Activated CD8-positive, alpha-beta memory T cell treated with anti-CD3 and anti-CD28 coated beads for 1 hour (primary cell): ENCODE data around the gene ITPK1.

Source experiments
- DNase-seq, 2 donors: peaks; one replicate each; pipeline ENCODE4 v3.0.0-alpha.2; 2020; ENCODE audit warnings: low read depth in 1 of 2; ENCODE audit errors: extremely low read depth in 1 of 2

The ITPK1 gene

DNA sequence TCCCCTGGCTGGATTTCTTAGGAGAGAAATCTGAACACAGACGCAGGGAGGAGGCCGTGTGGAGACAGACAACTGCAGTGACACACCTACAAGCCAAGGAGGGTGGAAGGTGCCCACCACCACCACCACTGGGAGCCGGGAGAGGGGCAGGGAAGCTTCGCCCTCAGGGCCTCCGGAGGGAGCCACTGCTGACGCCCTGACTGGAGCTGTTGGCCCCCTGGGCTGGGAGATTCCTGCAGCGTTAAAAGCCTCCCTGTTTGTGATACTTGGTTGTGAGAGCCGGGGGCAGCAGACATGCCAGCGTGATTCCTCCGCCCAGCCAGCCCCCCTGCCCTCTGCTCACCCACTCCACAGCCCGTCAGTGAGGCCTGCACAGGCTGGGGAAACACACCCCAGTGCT lies 120.8 kb downstream of the ITPK1 start:
- DNase-seq, result no peak

GRCh38 chr14:92994131-92994676 lies 121.5 kb downstream of the ITPK1 start:
- no peak for DNase-seq

DNA sequence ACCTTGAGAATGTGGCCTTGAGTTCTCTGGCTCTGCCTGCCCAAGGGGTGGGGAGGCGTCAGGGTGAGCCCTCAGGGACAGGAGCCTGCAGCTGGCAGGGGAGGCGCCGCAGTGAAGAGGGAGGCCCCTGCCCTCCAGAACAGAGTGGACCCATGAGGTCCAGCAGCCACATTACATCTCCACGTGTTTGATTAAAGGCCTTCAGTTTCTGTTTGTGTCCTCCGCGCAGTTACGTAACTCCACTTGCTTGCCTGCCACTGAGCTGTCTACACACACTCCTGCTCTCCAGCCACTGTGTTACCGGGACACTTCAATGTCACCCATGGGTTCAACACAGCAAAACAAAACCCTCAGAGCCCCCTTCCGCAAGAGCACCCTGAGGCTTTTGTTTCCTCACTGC lies 122.4 kb downstream of the ITPK1 start:
- no peak for DNase-seq

- no peak for DNase-seq
Measured at GRCh38 chr14:92991536-92991935, 124.2 kb downstream of the ITPK1 start.

DNA sequence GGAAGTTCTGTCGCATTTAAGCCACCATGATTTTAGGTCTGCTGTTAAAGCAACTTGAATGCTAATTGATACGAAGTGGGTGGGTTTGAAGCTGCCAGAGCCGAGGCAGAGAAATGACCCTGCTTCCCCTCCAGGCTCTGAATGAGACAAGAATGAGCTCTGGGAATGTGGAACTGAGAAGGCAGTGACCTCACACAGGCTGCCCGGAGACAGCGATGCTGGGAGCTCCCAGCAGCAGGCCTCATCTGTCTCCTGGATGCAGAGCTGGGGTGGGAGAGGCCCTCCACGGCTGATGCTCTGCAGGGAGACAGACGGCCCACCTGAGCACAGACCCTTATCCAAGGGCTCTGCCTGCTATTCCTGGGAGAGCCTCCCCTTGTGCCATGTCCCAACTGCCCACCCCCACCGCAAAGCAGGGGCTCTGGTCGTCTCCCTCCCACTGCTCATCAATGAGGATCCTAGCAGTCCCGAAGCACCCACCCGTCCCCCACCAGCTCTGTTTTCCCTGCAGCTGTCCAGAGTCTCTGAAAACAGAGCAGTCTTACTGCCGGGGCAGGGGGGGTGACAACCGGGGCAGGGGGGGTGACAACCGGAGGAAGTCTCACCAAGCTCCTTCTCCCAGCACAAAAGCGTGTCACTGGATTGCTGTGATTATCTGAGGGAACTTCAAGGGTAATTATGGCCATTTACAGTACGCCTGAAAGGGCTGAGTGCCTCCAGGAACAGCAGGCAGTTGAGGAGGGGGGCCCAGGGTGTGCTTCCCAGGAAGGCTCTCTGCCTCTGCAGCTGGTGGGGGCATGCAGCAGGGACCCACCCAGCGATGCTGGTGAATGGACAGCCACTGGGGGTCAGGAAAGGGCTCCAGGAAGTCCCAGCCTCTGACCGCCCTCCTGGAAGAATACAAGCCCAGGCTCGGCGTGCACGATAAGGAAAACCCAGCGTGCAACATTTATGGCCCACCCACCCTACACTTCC lies 125.0 kb downstream of the ITPK1 start:
- DNase-seq, result no peak

DNA sequence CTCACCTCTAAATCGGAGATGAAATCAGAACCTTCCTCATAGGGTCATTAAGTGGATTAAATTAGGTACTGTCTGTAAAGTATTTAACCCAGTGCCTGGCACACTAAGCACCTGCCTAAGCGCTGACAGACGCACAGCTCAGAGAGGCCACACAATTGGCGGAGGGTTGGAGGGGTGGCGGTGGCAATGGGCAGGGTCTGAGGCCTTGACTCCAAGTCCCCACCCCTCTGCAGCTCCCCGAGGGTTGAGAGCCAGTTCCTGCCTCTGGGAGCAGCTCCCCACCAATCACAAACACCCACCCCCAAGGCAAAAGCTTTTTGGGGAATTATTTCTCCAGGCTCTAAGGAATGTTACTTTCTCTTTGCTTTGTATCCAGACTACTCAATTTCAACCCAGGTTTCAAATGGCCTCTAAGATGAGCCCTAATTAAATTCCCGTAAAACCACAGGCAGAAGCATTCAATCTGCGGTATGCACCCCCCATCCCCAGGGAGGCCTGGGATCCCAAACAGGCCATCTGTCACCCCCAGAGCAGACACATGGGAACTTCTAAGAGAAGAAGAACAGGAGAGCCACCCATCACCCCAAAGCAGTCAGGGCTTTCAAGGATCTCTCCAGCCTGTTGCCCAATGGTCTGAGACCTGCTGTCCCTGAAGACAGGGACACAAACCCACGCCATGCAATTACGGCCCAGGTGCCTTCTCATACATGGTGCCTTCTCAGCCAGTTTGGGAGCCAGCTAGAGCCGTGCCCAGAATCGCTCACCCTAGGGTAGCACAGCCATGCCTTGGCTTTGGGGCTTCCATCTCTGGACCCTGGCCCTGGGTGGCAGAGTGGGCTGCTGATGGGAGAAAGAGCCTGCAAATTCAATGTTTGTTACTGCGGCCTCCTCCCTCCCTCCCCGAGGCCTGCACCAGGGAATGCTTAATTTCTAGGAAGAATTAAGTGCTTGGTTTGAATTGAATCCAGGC lies 126.7 kb downstream of the ITPK1 start:
- DNase-seq, result no peak

DNA sequence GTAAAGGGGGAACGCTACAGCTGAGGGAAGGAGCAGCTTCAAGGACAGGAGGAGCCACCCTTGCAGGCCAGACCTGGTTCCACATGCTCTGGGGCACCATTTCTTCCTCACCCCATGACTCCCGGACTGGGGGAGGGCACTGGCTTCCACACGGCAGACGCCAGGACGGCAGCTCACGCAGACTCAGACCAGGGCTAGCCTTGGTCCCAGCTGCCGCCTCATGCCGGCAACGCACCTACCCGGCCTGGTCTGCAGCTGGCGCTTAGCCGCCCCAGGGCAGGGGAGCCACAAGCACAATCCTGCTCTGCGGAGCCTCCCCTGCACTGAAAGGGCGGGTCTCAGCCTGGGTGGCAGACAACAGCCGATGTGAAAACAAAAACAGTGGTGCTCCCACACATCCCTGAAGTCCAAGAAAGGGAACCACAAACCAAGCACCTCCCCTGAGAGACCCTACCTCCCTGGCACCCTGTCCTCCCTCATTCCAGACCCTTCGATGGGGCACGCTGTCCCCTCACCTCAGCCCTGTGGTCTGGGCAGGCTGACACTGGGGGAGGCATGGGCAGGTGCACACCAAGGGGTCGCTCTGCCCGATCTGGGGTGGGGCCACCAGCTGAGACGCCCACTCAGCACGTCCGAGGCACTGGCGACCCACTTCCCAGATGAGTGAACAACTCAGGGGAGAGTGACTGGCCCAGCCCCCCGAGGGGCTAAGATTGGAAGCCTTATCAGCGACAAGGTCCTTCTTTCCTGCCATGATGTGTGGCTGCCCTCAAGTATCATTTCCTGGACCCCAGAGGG lies 127.8 kb downstream of the ITPK1 start:
- DNase-seq, result no peak

GRCh38 chr14:92987148-92987570 lies 128.6 kb downstream of the ITPK1 start:
- DNase-seq, result no peak

GRCh38 chr14:92986254-92987147 lies 129.2 kb downstream of the ITPK1 start:
- no peak for DNase-seq

DNA sequence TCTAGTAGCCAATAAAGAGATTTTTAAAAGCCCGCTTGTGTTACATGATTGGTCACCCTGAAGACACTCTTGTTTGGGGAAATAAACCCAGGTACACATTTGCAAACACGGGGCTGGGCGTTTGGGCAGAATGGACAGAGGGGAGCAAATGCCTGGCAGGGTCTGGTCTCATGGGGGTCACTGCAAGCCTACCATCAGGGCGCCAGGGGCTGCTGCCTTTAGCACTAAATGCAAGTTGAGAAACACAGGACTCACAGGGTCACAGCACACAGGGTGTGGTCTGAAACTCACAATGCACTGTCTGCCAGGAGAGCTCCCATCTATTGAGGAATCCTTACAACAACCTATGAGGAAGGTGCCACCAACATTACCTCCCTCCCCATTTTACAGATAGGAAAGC lies 130.2 kb downstream of the ITPK1 start:
- no peak for DNase-seq

- no peak for DNase-seq
Measured at GRCh38 chr14:92984896-92985295, 130.8 kb downstream of the ITPK1 start.

DNA sequence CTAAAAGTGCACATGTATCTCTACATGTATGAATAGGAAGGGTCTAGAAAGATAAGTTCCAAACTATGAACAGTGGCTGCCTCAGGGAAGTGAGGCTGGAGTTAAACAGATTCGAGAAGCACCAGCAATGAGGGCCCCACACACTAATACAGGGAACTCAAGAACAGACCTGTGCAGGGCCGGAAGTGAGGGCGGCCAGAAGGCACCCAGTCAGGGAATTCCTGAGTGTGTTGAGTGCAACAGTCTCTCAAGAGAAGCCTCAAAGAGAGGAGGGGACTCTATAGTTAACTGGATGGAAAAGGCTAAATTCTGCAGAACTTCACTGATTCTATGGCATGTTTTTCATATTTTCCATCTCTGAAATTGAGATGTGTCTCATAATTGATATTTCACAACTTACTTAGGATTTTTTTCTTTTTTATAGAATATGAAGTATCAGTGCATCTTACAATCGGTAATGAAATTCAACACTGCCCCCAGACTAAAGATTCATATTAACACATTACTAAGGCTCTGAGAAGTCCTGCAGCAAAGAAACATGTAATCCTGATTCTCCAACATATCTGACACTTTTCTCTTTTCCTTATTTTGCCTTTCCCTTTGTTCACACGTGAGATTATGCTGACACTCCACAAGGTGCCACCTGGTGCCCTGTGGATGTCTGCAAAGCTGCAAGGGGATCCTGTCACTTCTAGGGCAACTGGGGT lies 131.5 kb downstream of the ITPK1 start:
- no peak for DNase-seq

- no peak for DNase-seq
Measured at GRCh38 chr14:92982956-92983355, 132.8 kb downstream of the ITPK1 start.

- no peak for DNase-seq
Measured at GRCh38 chr14:92981726-92982125, 134.0 kb downstream of the ITPK1 start.

GRCh38 chr14:92980866-92981265 lies 134.9 kb downstream of the ITPK1 start:
- no peak for DNase-seq

DNA sequence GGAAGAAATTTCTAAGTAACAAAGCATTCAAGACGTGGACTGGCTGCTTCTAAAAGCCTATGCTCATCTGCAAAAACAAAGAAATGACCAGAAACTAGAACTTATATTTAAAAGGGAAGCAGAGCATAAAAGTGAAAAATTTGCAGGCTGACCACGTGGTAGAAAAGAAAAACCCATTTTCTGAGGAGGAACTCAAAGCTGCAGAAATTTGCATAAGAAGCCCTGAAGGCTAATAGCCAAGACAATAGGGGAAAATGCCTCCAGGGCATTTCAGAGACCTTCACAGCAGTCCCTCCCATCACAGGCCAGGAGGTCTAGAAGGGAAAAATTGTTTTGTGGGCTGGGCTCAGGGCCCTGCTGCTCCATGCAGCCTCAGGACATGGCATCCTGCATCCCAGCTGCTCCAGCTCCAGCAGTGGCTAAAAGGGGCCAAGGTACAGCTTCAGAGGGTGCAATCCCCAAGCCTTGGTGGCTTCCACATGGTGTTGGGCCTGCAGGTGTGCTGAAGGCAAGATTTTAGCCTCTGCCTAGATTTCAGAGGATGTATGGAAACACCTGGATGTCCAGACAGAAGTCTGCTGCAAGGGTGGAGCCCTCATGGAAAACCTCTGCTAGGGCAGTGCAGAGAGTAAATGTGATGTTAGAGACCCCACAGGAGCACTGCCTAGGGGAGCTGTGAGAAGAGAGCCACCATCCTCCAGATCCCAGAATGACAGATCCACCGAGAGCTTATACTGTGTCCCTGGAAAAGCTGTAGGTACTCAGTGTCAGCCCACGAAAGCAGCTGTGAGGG lies 137.3 kb downstream of the ITPK1 start:
- no peak for DNase-seq

- no peak for DNase-seq
Measured at GRCh38 chr14:92976268-92976667, 139.5 kb downstream of the ITPK1 start.
